Measurements from ENCODE around the gene GTF2IRD1. TPM values are rescaled to one million over a fixed set of nuclear protein-coding genes. Genes with fewer than 3 reads are reported as not detected.
A peak's percentile ranks its signal among the peaks of the same experiment; 100 is the strongest.

The GTF2IRD1 gene
- total RNA-seq, 5 donors from 2014 or later (not counting 1 experiment from before 2014, with no cell fraction given), result 1.2 to 6.9 (median 3.3) TPM

- Mint-ChIP-seq H3K36me3 (no peaks in the 10 kb centered on the region), H3K4me3 (peak overlapping the region; percentile 76 to 88 (median 79)), H3K4me1 (peaks cover 13 to 26% (median 22%) of the 10 kb centered on the region in 3 donors), H3K27me3 (no peaks in the 10 kb centered on the region), H3K9me3 (no peaks in the 10 kb centered on the region), H3K27ac (peak overlapping the region; percentile 94)
- peaks cover 0 to 21% of the 10 kb centered on the region in 2 experiments for H3K27me3 ChIP-seq (replicated peaks in 1 of 2; ENCODE audit: control insufficient read depth in 2 of 2, extremely low read depth in 1 of 2, insufficient read depth in 2 of 2, low read length in 1 of 2)
- peaks cover 7 to 23% of the 10 kb centered on the region in 2 experiments for H3K4me1 ChIP-seq (ENCODE audit: control insufficient read depth in 1 of 2, extremely low read depth in 1 of 2, insufficient read depth in 2 of 2, low read length in 2 of 2)
- H3K36me3 ChIP-seq (ENCODE audit: control insufficient read depth in 2 of 2, extremely low read depth in 1 of 2, insufficient read depth in 1 of 2, low read length in 1 of 2), result no peaks in the 10 kb centered on the region
- 47% methylated on average over 5 of the region's 15 CpGs for WGBS (ENCODE audit: insufficient coverage)
- ATAC-seq (replicated peaks in 1 of 4), result peak; percentile 2 to 11 (median 8)
- peak overlapping the region; percentile 83 for H3K27ac ChIP-seq (ENCODE audit: low read length)
- H3K4me3 ChIP-seq (ENCODE audit: control insufficient read depth in 1 of 2, extremely low read depth in 1 of 2, low read length in 1 of 2), result peak overlapping the region; percentile 51 to 58
- POLR2A ChIA-PET, result no interaction called here
- CTCF ChIA-PET, result interaction anchor here in 1 of 2 donors (0.5 kb wide), 1 partner anchor 33 kb away, joined by 4 read pairs; no protein-coding TSS in a partner anchor
- DNase-seq, result peak in 6 of 35 experiments; percentile 3 to 58 (median 16)
- no peaks in the 10 kb centered on the region for H3K9me3 ChIP-seq
Measured at GRCh38 chr7:74452748-74453321, 871 bp upstream of the GTF2IRD1 start.

- no peaks in the 10 kb centered on the region for H3K9me3 ChIP-seq
- 36% methylated on average over 5 of the region's 61 CpGs for WGBS (ENCODE audit: insufficient coverage)
- Mint-ChIP-seq H3K4me1 (peaks cover 13 to 26% (median 22%) of the 10 kb centered on the region in 3 donors), H3K36me3 (no peaks in the 10 kb centered on the region), H3K4me3 (peak overlapping the region; percentile 55 to 88 (median 55)), H3K9me3 (no peaks in the 10 kb centered on the region), H3K27me3 (no peaks in the 10 kb centered on the region), H3K27ac (no peak overlapping the region)
- peaks cover 0 to 21% of the 10 kb centered on the region in 2 experiments for H3K27me3 ChIP-seq (replicated peaks in 1 of 2; ENCODE audit: control insufficient read depth in 2 of 2, extremely low read depth in 1 of 2, insufficient read depth in 2 of 2, low read length in 1 of 2)
- ChIA-PET CTCF (no interaction called here), POLR2A (interaction anchor here in 1 of 2 donors (0.6 kb wide), 1 partner anchor 269 kb away, joined by 4 read pairs; no protein-coding TSS in a partner anchor)
- DNase-seq, result peak in 3 of 35 experiments; percentile 6 to 19 (median 7)
- ATAC-seq (replicated peaks in 1 of 4), result no peak
- no peak overlapping the region for H3K27ac ChIP-seq (ENCODE audit: low read length)
- H3K36me3 ChIP-seq (ENCODE audit: control insufficient read depth in 2 of 2, extremely low read depth in 1 of 2, insufficient read depth in 1 of 2, low read length in 1 of 2), result no peaks in the 10 kb centered on the region
- peak overlapping the region in 1 of 2 donors; percentile 51 for H3K4me3 ChIP-seq (ENCODE audit: control insufficient read depth in 1 of 2, extremely low read depth in 1 of 2, low read length in 1 of 2)
- H3K4me1 ChIP-seq (ENCODE audit: control insufficient read depth in 1 of 2, extremely low read depth in 1 of 2, insufficient read depth in 2 of 2, low read length in 2 of 2), result peaks cover 7 to 23% of the 10 kb centered on the region in 2 experiments
Measured at GRCh38 chr7:74454021-74454924, 567 bp downstream of the GTF2IRD1 start.

GRCh38 chr7:74454925-74455288 lies 1.2 kb downstream of the GTF2IRD1 start:
- Histone ChIP-seq H3K27me3 (replicated peaks in 1 of 2; ENCODE audit: control insufficient read depth in 2 of 2, extremely low read depth in 1 of 2, insufficient read depth in 2 of 2, low read length in 1 of 2) (peaks cover 0 to 19% of the 10 kb centered on the region in 2 experiments), H3K4me3 (ENCODE audit: control insufficient read depth in 1 of 2, extremely low read depth in 1 of 2, low read length in 1 of 2) (no peak overlapping the region), H3K36me3 (ENCODE audit: control insufficient read depth in 2 of 2, extremely low read depth in 1 of 2, insufficient read depth in 1 of 2, low read length in 1 of 2) (no peaks in the 10 kb centered on the region), H3K27ac (ENCODE audit: low read length) (no peak overlapping the region), H3K9me3 (no peaks in the 10 kb centered on the region), H3K4me1 (ENCODE audit: control insufficient read depth in 1 of 2, extremely low read depth in 1 of 2, insufficient read depth in 2 of 2, low read length in 2 of 2) (peaks cover 7 to 23% of the 10 kb centered on the region in 2 experiments)
- ChIA-PET POLR2A (no interaction called here), CTCF (no interaction called here)
- no peak for ATAC-seq (replicated peaks in 1 of 4)
- 94% methylated on average over 9 of the region's 11 CpGs for WGBS (ENCODE audit: insufficient coverage)
- DNase-seq, result no peak
- H3K4me3 Mint-ChIP-seq, result peak overlapping the region; percentile 45 to 55 (median 55)
- H3K27me3 Mint-ChIP-seq, result no peaks in the 10 kb centered on the region
- peaks cover 13 to 24% (median 18%) of the 10 kb centered on the region in 3 donors for H3K4me1 Mint-ChIP-seq
- no peaks in the 10 kb centered on the region for H3K36me3 Mint-ChIP-seq
- H3K9me3 Mint-ChIP-seq, result no peaks in the 10 kb centered on the region
- H3K27ac Mint-ChIP-seq, result no peak overlapping the region

GRCh38 chr7:74455291-74455804 lies 1.6 kb downstream of the GTF2IRD1 start:
- Histone ChIP-seq H3K9me3 (no peaks in the 10 kb centered on the region), H3K27me3 (replicated peaks in 1 of 2; ENCODE audit: control insufficient read depth in 2 of 2, extremely low read depth in 1 of 2, insufficient read depth in 2 of 2, low read length in 1 of 2) (peaks cover 0 to 19% of the 10 kb centered on the region in 2 experiments), H3K27ac (ENCODE audit: low read length) (no peak overlapping the region), H3K36me3 (ENCODE audit: control insufficient read depth in 2 of 2, extremely low read depth in 1 of 2, insufficient read depth in 1 of 2, low read length in 1 of 2) (no peaks in the 10 kb centered on the region), H3K4me3 (ENCODE audit: control insufficient read depth in 1 of 2, extremely low read depth in 1 of 2, low read length in 1 of 2) (no peak overlapping the region), H3K4me1 (ENCODE audit: control insufficient read depth in 1 of 2, extremely low read depth in 1 of 2, insufficient read depth in 2 of 2, low read length in 2 of 2) (peaks cover 7 to 23% of the 10 kb centered on the region in 2 experiments)
- 83% methylated on average over 4 of the region's 13 CpGs for WGBS (ENCODE audit: insufficient coverage)
- ChIA-PET POLR2A (no interaction called here), CTCF (interaction anchor here in 1 of 2 donors (1.1 kb wide), 1 partner anchor 9 kb away, joined by 3 read pairs; no protein-coding TSS in a partner anchor)
- H3K36me3 Mint-ChIP-seq, result no peaks in the 10 kb centered on the region
- no peaks in the 10 kb centered on the region for H3K27me3 Mint-ChIP-seq
- no peak overlapping the region for H3K27ac Mint-ChIP-seq
- ATAC-seq (replicated peaks in 1 of 4), result no peak
- peaks cover 13 to 22% (median 15%) of the 10 kb centered on the region in 3 donors for H3K4me1 Mint-ChIP-seq
- DNase-seq, result no peak
- peak overlapping the region; percentile 45 to 55 (median 51) for H3K4me3 Mint-ChIP-seq
- H3K9me3 Mint-ChIP-seq, result no peaks in the 10 kb centered on the region

- Mint-ChIP-seq H3K9me3 (no peaks in the 10 kb centered on the region), H3K4me1 (peaks cover 13 to 19% (median 14%) of the 10 kb centered on the region in 3 donors), H3K36me3 (no peaks in the 10 kb centered on the region), H3K27me3 (no peaks in the 10 kb centered on the region), H3K27ac (no peak overlapping the region), H3K4me3 (peak overlapping the region in 1 of 3 donors; percentile 55)
- ChIA-PET POLR2A (no interaction called here), CTCF (interaction anchor here in 1 of 2 donors (1.1 kb wide), 1 partner anchor 10 kb away, joined by 3 read pairs; no protein-coding TSS in a partner anchor)
- DNase-seq (no peak), ATAC-seq (replicated peaks in 1 of 4) (no peak)
- Histone ChIP-seq H3K9me3 (no peaks in the 10 kb centered on the region), H3K4me3 (ENCODE audit: control insufficient read depth in 1 of 2, extremely low read depth in 1 of 2, low read length in 1 of 2) (no peak overlapping the region), H3K36me3 (ENCODE audit: control insufficient read depth in 2 of 2, extremely low read depth in 1 of 2, insufficient read depth in 1 of 2, low read length in 1 of 2) (no peaks in the 10 kb centered on the region), H3K4me1 (ENCODE audit: control insufficient read depth in 1 of 2, extremely low read depth in 1 of 2, insufficient read depth in 2 of 2, low read length in 2 of 2) (peaks cover 7 to 23% of the 10 kb centered on the region in 2 experiments), H3K27me3 (replicated peaks in 1 of 2; ENCODE audit: control insufficient read depth in 2 of 2, extremely low read depth in 1 of 2, insufficient read depth in 2 of 2, low read length in 1 of 2) (peaks cover 0 to 20% of the 10 kb centered on the region in 2 experiments), H3K27ac (ENCODE audit: low read length) (no peak overlapping the region)
- 74% methylated on average over 4 of the region's 6 CpGs for WGBS (ENCODE audit: insufficient coverage)
Measured at GRCh38 chr7:74455928-74456327, 2.2 kb downstream of the GTF2IRD1 start.

GRCh38 chr7:74457007-74457406 lies 3.3 kb downstream of the GTF2IRD1 start:
- peaks cover 0 to 22% of the 10 kb centered on the region in 2 experiments for H3K27me3 ChIP-seq (replicated peaks in 1 of 2; ENCODE audit: control insufficient read depth in 2 of 2, extremely low read depth in 1 of 2, insufficient read depth in 2 of 2, low read length in 1 of 2)
- ChIA-PET POLR2A (no interaction called here), CTCF (no interaction called here)
- H3K4me1 Mint-ChIP-seq, result peaks cover 10 to 13% (median 11%) of the 10 kb centered on the region in 3 donors
- no peak overlapping the region for H3K4me3 ChIP-seq (ENCODE audit: control insufficient read depth in 1 of 2, extremely low read depth in 1 of 2, low read length in 1 of 2)
- H3K9me3 ChIP-seq, result no peaks in the 10 kb centered on the region
- no peaks in the 10 kb centered on the region for H3K36me3 ChIP-seq (ENCODE audit: control insufficient read depth in 2 of 2, extremely low read depth in 1 of 2, insufficient read depth in 1 of 2, low read length in 1 of 2)
- DNase-seq, result no peak
- no peak overlapping the region for H3K4me3 Mint-ChIP-seq
- no peaks in the 10 kb centered on the region for H3K9me3 Mint-ChIP-seq
- H3K27ac ChIP-seq (ENCODE audit: low read length), result no peak overlapping the region
- peaks cover 7 to 20% of the 10 kb centered on the region in 2 experiments for H3K4me1 ChIP-seq (ENCODE audit: control insufficient read depth in 1 of 2, extremely low read depth in 1 of 2, insufficient read depth in 2 of 2, low read length in 2 of 2)
- H3K27me3 Mint-ChIP-seq, result no peaks in the 10 kb centered on the region
- no CpG with 5 or more reads among the region's 5 CpGs for WGBS (ENCODE audit: insufficient coverage)
- H3K36me3 Mint-ChIP-seq, result no peaks in the 10 kb centered on the region
- peak overlapping the region; percentile 16 to 61 for H3K27ac Mint-ChIP-seq
- no peak for ATAC-seq (replicated peaks in 1 of 4)
